GM19395 (cell line): ENCODE measurements around the gene ZNF429.
"Not testable (repeated sequence)": the region's sequence is repeated elsewhere in the genome, so short reads cannot be mapped to it uniquely, and the experiment has no call there.

ENCODE experiments used
- ATAC-seq: cut with Tn5 transposase; IDR thresholded peaks from one replicate; pipeline ENCODE4 v1.9.1; 2021; ENCODE audit warnings: mild to moderate bottlenecking, moderate library complexity; ENCODE audit not compliant: unreplicated experiment

ZNF429 gene

GRCh38 chr19:21588065-21588601 lies 82.7 kb downstream of the ZNF429 start:
- ATAC-seq, result no peak

- ATAC-seq, result no peak
Observed at GRCh38 chr19:21590867-21591266, 85.5 kb downstream of the ZNF429 start.

GRCh38 chr19:21593008-21593481 lies 87.6 kb downstream of the ZNF429 start:
- no peak for ATAC-seq

GRCh38 chr19:21593502-21593901 lies 88.1 kb downstream of the ZNF429 start:
- no peak for ATAC-seq

- no peak for ATAC-seq
Observed at GRCh38 chr19:21593934-21594820, 88.8 kb downstream of the ZNF429 start.

GRCh38 chr19:21595185-21595584 lies 89.8 kb downstream of the ZNF429 start:
- ATAC-seq, result no peak

- ATAC-seq, result no peak
Observed at GRCh38 chr19:21602082-21602658, 96.8 kb downstream of the ZNF429 start.

GRCh38 chr19:21602659-21603430 lies 97.4 kb downstream of the ZNF429 start:
- ATAC-seq, result not testable (repeated sequence)

GRCh38 chr19:21603431-21604231 lies 98.2 kb downstream of the ZNF429 start:
- no peak for ATAC-seq

GRCh38 chr19:21604351-21604926 lies 99.0 kb downstream of the ZNF429 start:
- no peak for ATAC-seq
